Karpas-422 (cell line): ENCODE data around the gene ALG12. TPM values are rescaled to one million over a fixed set of nuclear protein-coding genes. Genes with fewer than 3 reads are reported as not detected.

Experiments
- DNase-seq: peaks from one replicate; pipeline ENCODE4 v3.0.0-alpha.2; 2015
- H2AFZ ChIP-seq: fragments of 200-600 bp; sonication (generic); 2 replicates; pipeline ENCODE4 v1.6.1; 2014; ENCODE audit warnings: antibody characterized with exemption, low read length, mixed read lengths
- H3K27ac ChIP-seq: fragments of 200-600 bp; sonication (generic); 2 replicates; pipeline ENCODE4 v1.5.1; 2014; ENCODE audit warnings: mild to moderate bottlenecking, low read length, moderate library complexity
- H3K27me3 ChIP-seq: fragments of 200-600 bp; sonication (generic); 2 replicates; pipeline ENCODE4 v1.6.1; 2014; ENCODE audit warnings: low read length, mixed read lengths
- H3K36me3 ChIP-seq: fragments of 200-600 bp; sonication (generic); 2 replicates; pipeline ENCODE4 v1.6.1; 2014; ENCODE audit warnings: low read length, mixed read lengths; ENCODE audit not compliant: insufficient read depth
- H3K4me1 ChIP-seq: fragments of 200-600 bp; sonication (generic); 2 replicates; pipeline ENCODE4 v1.6.1; 2014; ENCODE audit warnings: mild to moderate bottlenecking, low read length, mixed read lengths
- H3K4me2 ChIP-seq: fragments of 200-600 bp; sonication (generic); 2 replicates; pipeline ENCODE4 v1.6.1; 2014; ENCODE audit warnings: low read length, low read depth, mild to moderate bottlenecking; ENCODE audit not compliant: poor library complexity, severe bottlenecking
- H3K4me3 ChIP-seq: fragments of 200-600 bp; sonication (generic); 2 replicates; pipeline ENCODE4 v1.5.1; 2014; ENCODE audit warnings: mild to moderate bottlenecking, antibody characterized with exemption, low read length, mixed read lengths
- H3K79me2 ChIP-seq: fragments of 200-600 bp; sonication (generic); 2 replicates; pipeline ENCODE4 v1.6.1; 2014; ENCODE audit warnings: mild to moderate bottlenecking, low read length, mixed read lengths
- H3K9ac ChIP-seq: fragments of 200-600 bp; sonication (generic); 2 replicates; pipeline ENCODE4 v1.6.0; 2014; ENCODE audit warnings: low read length
- H3K9me2 ChIP-seq: fragments of 200-600 bp; sonication (generic), shearing (Covaris generic); replicated peaks from 2 replicates; pipeline ENCODE4 v1.6.0; 2014; ENCODE audit warnings: mild to moderate bottlenecking, low read length, moderate library complexity; ENCODE audit not compliant: insufficient read depth
- H3K9me3 ChIP-seq: fragments of 300-700, 200-600 bp; sonication (generic); 2 replicates; pipeline ENCODE4 v1.6.1; 2014; ENCODE audit warnings: low read length, mixed read lengths
- H4K20me1 ChIP-seq: fragments of 200-600 bp; sonication (generic); 2 replicates; pipeline ENCODE4 v1.6.1; 2014; ENCODE audit warnings: mild to moderate bottlenecking, antibody characterized with exemption, low read length, low read depth; ENCODE audit not compliant: insufficient read depth
- total RNA-seq: library from RNA; depleted of rRNA; stranded (reverse); fragments of >200 nt; shearing (Covaris generic); gene quantifications from 2 replicates; pipeline ENCODE4 v1.2.3, GENCODE V29; 2014; ENCODE audit warnings: low replicate concordance

ALG12 gene
- total RNA-seq, 1 experiment from 2014 or later: 4.7 TPM

DNA sequence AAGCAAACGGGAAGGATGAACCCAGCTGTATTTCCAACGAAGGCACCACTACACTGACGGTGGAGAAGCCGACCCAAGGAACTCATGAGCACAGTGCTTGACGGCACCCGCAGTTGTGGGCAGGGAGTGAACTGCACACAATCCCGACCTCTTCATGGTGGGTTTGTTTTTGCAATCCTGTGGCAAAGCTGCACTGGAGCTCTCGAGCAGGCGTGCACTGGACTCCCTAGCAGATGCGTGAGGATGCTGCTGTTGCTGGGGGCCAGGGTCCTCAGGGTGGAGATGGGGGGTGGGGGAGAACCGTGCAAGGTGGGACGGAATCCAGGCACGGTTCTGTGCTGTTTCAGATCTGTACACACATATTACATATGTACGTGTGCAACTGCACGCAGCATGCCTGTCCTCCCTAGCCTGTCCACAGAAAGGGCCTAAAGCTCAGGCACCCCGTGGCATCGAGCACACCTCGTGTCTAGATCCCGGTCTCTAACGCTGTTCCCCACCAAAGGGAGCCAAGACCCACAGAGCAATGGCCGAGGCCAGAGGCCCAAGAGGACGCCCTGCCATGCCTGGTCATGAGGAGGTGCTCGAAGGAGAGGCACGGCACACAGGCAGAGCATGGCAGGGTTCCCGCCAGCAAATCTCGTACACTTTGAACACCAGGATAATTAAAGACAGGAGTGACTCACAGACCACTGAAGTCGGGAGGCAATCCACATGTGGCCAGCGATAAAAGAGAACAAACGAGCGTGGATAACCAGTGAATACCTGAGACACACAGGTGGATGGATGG, 17.6 kb downstream of the ALG12 start:
- Histone ChIP-seq H3K27me3 (no peaks in the 10 kb centered on the region), H3K27ac (no peak overlapping the region), H3K4me1 (no peaks in the 10 kb centered on the region), H2AFZ (no peak overlapping the region), H3K9ac (no peak overlapping the region), H3K4me3 (no peak overlapping the region), H3K9me3 (no peaks in the 10 kb centered on the region), H4K20me1 (no peaks in the 10 kb centered on the region), H3K9me2 (no peaks in the 10 kb centered on the region), H3K79me2 (no peaks in the 10 kb centered on the region), H3K4me2 (no peak overlapping the region), H3K36me3 (0 out of 2 replicates have a peak, but pooled peaks cover 7% of the 10 kb centered on the region)
- no peak for DNase-seq

DNA sequence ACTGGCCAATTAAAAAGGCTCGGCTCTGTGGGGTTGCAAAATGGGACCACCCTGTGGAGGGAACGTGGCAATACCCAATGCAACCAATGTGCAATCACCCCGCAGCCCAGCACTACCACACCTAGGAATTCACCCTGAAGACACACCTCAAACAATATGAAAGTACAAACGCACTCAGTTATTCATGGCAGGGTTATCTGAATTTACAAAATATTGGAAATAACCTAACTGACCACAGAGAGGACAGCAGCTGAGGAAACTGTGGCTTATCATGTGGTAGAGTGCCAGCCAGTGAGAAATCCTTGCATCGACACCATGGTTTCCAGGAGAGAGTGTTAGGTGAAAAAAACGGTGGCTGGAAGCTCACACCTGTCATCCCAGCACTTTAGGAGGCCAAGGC, 18.7 kb downstream of the ALG12 start:
- no peak overlapping the region for H3K27ac ChIP-seq
- no peaks in the 10 kb centered on the region for H3K79me2 ChIP-seq
- no peaks in the 10 kb centered on the region for H3K9me2 ChIP-seq
- no peaks in the 10 kb centered on the region for H3K4me1 ChIP-seq
- 0 out of 2 replicates have a peak, but pooled peaks cover 7% of the 10 kb centered on the region for H3K36me3 ChIP-seq
- no peaks in the 10 kb centered on the region for H3K9me3 ChIP-seq
- H4K20me1 ChIP-seq: no peaks in the 10 kb centered on the region
- H3K9ac ChIP-seq: no peak overlapping the region
- no peak overlapping the region for H3K4me3 ChIP-seq
- H3K27me3 ChIP-seq: no peaks in the 10 kb centered on the region
- no peak overlapping the region for H3K4me2 ChIP-seq
- no peak overlapping the region for H2AFZ ChIP-seq
- DNase-seq: no peak

DNA sequence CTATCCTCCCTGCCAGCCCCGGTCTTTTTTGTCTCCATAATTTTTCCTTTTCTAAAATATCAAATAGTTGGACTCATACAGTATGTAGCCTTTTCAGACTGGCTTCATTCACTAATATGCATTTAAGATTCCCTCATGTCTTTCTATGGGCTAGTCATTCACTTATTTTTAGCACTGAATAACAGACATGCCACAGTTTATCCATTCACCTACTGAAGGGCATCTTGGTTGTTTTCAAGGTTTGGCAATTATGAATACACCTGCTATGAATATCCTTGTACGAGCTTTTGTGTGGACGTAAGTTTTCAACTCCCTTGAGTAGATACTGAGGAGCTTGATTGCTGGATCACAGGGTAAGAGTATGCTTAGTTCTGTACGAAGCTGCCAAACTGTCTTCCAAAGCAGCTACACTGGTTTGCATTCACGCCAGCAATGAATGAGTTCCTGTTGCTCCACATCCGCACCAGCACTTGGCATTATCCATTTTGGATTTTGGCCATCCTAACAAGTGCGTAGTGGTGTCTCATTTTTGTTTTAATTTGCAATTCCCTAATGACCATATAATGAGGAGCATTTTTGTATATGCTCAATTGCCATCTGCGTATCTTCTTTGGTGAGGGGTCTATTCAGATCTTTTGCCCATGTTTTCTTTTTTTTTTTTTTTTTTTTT, 21.1 kb downstream of the ALG12 start:
- 0 out of 2 replicates have a peak, but pooled peaks cover 7% of the 10 kb centered on the region for H3K36me3 ChIP-seq
- H3K9me2 ChIP-seq: no peaks in the 10 kb centered on the region
- H3K27me3 ChIP-seq: no peaks in the 10 kb centered on the region
- H3K79me2 ChIP-seq: no peaks in the 10 kb centered on the region
- no peak overlapping the region for H3K4me3 ChIP-seq
- H3K4me1 ChIP-seq: no peaks in the 10 kb centered on the region
- H3K27ac ChIP-seq: no peak overlapping the region
- H3K9ac ChIP-seq: no peak overlapping the region
- H3K9me3 ChIP-seq: no peaks in the 10 kb centered on the region
- no peak for DNase-seq
- no peaks in the 10 kb centered on the region for H4K20me1 ChIP-seq
- H3K4me2 ChIP-seq: no peak overlapping the region
- no peak overlapping the region for H2AFZ ChIP-seq

DNA sequence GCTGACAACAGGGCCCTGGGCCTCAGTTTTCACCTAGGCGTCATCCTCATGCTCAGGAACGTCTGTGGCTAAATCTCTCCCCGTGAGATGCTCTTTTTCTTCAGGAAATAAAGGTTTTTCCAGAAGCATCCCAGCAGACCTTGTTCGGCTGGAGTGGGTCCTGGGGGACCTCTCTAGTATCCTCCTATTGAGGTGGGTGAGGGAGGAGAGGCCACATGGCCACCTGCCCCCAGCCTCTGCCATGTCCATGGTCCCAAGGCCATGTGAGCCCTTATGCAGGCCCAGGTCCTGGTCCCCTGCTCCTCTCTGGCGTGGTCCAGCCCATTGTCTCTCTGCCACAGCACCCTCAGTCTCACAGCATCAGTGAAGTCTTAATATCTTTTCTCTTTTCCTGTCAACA, 22.0 kb downstream of the ALG12 start:
- no peak for DNase-seq
- Histone ChIP-seq H3K27me3 (no peaks in the 10 kb centered on the region), H3K9me3 (no peaks in the 10 kb centered on the region), H4K20me1 (no peaks in the 10 kb centered on the region), H3K9me2 (no peaks in the 10 kb centered on the region), H2AFZ (no peak overlapping the region), H3K9ac (no peak overlapping the region), H3K36me3 (0 out of 2 replicates have a peak, but pooled peaks cover 3% of the 10 kb centered on the region), H3K4me2 (no peak overlapping the region), H3K27ac (no peak overlapping the region), H3K4me3 (no peak overlapping the region), H3K79me2 (no peaks in the 10 kb centered on the region), H3K4me1 (no peaks in the 10 kb centered on the region)

DNA sequence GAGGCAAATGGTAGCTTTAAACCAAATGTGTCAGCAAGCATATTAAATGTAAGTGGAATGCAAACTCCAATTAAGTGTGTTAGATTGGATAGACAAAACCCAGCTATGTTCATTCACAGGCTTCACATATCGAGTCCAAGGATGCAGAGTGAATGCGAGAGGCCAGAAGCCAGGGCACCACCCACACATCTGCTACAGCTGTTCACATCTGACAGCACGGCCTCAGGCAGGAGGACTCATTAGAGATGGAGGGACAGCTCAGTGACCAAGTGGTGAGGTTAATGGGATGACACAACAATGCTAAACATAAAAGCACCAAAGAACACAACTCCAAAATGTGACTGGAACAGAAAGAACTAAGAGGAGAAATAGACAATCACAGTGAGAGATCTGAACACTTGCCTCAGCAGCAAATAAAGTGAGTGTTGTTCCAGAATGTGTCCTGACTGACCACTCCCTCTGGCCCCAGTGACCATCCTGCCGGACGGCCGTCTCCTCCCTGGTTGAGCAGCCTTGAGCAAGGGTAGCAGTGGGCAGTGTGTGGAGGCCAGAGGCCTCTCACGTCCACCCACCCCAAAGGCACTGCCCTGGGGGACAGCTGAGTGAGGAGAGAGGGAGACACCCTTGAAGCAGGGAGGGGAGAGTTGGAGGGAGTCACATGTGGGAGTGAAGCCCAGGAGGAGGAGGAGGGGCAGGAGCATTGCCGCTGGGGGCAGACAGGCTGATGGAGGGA, 23.8 kb downstream of the ALG12 start:
- no peaks in the 10 kb centered on the region for H4K20me1 ChIP-seq
- H3K9ac ChIP-seq: no peak overlapping the region
- H2AFZ ChIP-seq: no peak overlapping the region
- H3K36me3 ChIP-seq: no peaks in the 10 kb centered on the region
- DNase-seq: no peak
- H3K27me3 ChIP-seq: no peaks in the 10 kb centered on the region
- H3K79me2 ChIP-seq: peaks cover 2% of the 10 kb centered on the region; the same call in 1 of the 2 replicates
- no peaks in the 10 kb centered on the region for H3K9me3 ChIP-seq
- no peak overlapping the region for H3K27ac ChIP-seq
- no peaks in the 10 kb centered on the region for H3K4me1 ChIP-seq
- H3K4me2 ChIP-seq: no peak overlapping the region
- H3K9me2 ChIP-seq: no peaks in the 10 kb centered on the region
- no peak overlapping the region for H3K4me3 ChIP-seq

DNA sequence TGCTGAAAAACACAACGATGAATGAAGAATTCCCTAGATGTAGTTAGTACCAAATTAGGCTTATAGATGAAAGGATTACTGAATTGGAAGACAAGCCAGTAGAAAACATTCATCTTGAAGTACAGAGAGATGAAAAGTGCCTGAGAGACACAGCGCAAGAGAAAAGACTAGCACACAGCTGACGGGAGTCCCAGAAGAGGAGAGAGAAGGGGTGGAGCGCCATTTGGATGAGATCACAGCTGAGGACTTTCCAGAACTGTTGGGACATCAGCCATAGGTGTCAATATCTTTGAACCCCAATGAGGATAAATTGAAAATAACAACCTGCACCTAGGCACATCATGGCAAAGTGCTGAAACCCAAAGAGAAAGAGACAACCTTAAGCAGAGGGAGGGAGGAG, 25.2 kb downstream of the ALG12 start:
- Histone ChIP-seq H4K20me1 (no peaks in the 10 kb centered on the region), H3K36me3 (peaks cover 13% of the 10 kb centered on the region)

DNA sequence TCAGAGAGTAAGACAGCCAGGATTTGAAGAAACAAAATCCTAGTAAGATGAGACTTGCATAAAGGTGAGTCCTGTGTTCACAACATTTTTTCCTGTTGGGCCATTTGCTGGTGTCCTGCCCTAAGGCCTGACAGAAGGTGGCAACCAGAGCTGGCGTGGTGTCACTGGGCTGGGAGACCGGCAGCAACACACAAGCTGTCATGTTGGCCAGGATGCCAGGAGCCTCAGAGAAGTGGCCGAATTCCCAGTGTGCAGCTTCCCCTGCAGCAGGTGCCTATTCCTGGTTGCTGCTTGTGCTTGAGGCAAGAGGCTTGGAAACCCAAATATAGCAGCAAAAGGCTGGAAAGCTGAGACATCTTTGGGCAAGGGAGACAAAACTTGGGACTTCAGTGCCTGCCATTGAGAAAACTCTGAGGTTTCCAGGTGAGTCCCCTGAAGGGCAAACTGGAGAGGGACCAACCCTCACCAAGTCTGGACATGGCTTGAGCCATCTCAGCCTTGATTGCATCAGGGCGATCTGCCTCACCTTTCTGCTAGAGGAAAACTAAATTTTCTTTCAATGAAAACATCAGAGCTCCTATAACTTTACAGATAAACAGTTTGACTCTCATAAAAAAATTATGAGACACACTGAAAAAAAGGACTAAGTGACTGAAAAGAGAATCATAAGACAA, 25.9 kb downstream of the ALG12 start:
- H2AFZ ChIP-seq: no peak overlapping the region
- peaks cover 19% of the 10 kb centered on the region for H3K36me3 ChIP-seq
- H3K4me2 ChIP-seq: no peak overlapping the region
- H3K9me3 ChIP-seq: no peaks in the 10 kb centered on the region
- no peak overlapping the region for H3K9ac ChIP-seq
- H3K4me1 ChIP-seq: no peaks in the 10 kb centered on the region
- H3K4me3 ChIP-seq: no peak overlapping the region
- no peaks in the 10 kb centered on the region for H3K9me2 ChIP-seq
- H3K27me3 ChIP-seq: no peaks in the 10 kb centered on the region
- no peak overlapping the region for H3K27ac ChIP-seq
- H4K20me1 ChIP-seq: no peaks in the 10 kb centered on the region
- H3K79me2 ChIP-seq: peaks cover 22% of the 10 kb centered on the region
- DNase-seq: no peak

More for the DNA sequence above, 25.2 kb downstream of the ALG12 start:
- Histone ChIP-seq H3K27ac (no peak overlapping the region), H3K4me3 (no peak overlapping the region), H2AFZ (no peak overlapping the region), H3K9me3 (no peaks in the 10 kb centered on the region), H3K79me2 (peaks cover 16% of the 10 kb centered on the region), H3K9me2 (no peaks in the 10 kb centered on the region), H3K27me3 (no peaks in the 10 kb centered on the region), H3K4me1 (no peaks in the 10 kb centered on the region), H3K9ac (no peak overlapping the region), H3K4me2 (no peak overlapping the region)
- no peak for DNase-seq
